ENCODE measurements around the gene SQOR.

Gene SQOR

DNA sequence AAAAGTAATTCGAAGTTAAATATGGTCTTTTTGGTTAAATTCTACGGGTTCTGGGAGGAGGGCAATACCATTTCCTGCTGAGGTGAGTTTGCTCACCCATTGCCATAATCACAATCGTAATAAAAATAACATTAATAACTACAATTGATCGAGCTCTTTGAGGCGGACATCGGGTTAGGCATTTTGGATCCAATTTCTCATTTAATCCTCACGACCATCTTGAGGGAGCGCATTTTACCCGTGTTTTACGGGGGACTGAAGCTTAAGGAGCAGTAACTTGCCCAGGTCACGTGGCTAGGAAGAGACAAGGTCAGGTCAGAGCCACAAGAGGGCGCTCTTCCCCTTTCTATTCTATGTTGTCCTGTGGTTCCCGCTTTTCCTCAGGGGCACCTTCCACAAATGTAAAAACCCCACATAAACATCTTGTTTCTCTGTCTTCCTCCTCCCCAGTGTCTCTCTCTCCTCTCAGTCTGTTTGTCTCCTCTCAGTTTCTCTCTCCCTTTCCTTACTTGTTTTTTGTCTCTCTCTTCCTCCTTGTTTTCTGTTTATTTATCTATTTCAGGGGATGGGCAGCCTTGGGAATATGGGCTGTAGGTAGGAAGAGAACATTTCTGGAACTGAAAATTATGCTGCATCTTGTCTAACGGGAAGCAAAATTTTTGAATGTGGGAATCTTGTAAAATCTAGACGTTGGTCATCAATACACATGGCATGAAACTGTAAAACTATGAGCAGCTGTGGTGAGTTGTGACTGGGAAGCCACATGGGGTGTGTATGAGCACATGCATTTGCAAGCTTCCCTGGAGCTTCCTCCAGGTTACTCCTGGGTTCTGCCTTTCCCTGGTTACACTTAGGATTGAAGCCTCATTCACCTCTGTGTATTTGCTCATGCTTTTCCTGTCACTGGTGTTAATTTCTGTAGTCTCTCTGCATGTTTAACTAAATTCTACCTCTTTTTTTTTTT, 71.0 kb downstream of the SQOR start:
- peak; percentile 39 to 45 for DNase-seq (ENCODE audit: low read depth in 2 of 2)

DNA sequence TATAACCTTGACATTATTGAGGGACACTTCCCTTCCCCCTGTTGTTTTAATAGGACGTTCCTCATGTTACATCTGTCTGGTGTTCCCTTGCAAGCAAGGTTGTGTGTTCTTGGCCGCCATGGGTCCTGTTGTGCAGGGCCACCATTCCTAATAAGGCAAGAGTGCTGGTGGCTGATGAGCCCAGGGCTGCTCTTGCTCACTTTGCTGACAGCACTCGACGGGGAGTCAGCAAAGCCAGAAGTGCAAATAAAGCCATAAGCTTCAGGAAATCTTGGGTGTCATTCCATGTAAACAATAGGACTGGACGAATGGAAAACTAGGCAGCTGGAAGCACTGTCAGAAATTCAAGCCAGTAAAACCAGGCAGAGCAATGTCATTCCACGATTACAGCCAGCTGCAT, 75.8 kb downstream of the SQOR start:
- DNase-seq (ENCODE audit: low read depth in 2 of 2): no peak

DNA sequence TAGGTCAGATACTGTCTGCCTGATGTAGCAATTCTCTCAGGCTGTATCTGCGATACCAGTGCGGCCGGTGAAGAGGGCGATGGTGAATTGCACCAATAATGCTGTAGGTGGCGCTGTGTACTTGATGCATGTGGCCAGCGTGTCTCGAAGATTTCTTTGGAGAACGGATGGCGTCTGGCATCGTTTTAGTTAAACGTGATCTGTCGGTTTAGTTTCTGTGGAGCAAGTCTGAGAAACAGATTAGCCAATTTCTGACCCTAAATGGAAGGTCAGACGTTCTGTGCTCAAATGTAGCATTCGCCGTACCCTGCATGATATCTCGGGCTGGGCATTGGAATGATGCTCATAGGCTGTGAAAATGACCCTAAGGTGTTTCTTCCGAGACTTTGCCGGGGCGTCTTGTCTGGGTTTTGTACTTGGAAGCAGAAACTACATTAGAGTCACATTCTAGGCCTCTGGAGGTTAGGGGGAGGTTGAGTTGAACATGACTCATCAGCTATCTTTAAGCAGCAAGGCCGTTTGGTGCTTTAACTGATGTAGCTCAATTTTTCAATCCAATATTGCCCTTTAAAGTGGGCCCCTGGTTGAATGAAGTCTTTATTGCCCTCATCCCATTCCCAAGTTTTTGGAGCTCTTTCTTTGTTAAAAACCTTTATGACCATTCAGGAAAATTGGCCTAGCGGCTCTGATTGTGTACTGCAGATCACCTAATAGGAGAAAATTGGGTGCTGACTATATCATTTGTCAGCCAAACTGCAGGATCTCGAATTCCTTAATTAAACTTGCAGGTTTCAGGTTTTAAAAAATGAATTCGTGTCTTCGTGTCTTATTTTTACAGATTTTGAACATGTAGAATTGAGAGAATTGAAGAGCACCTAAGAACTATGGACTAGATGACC, 80.0 kb downstream of the SQOR start:
- peak in 1 of 2 donors; percentile 40 for DNase-seq (ENCODE audit: low read depth in 2 of 2)

DNA sequence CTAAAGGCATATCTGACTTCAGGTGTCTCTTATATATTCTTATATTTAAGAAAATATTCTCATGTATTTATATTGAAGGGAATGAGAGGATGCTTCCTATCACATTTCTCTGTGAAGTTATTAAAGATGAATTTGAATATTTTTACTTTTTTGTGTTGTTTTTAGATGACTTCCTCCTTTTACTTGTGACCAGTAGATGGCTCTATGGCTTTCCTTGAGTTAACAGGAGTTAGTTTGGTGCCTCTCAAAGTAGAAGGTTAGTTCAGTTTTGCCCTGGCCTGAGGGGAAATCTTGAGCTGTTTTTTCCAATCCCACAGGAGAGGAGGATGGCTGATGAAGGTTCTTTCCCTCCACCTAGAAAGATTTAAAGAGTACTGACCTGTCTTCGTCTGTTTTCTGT, 80.7 kb downstream of the SQOR start:
- no peak for DNase-seq (ENCODE audit: low read depth in 2 of 2)

DNA sequence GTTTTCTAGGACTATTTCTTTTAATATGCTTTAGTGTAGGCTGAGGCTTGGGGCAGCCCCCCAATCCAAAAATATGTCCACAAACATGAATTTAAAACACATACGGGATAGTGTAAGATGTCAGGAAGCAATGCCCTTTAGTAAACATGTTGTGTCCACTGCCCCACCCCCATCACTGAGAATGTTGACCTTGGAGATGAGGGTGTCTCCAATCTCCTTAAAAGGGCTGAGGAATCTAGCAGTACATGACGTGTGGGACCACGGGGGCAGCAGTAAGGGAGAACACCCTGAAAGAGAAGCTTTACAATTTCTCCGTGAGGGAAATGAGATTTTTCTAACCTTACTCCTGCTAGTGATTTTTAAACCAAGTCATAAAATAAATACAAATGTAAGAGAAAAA, 84.7 kb downstream of the SQOR start:
- DNase-seq (ENCODE audit: low read depth in 2 of 2): no peak

DNA sequence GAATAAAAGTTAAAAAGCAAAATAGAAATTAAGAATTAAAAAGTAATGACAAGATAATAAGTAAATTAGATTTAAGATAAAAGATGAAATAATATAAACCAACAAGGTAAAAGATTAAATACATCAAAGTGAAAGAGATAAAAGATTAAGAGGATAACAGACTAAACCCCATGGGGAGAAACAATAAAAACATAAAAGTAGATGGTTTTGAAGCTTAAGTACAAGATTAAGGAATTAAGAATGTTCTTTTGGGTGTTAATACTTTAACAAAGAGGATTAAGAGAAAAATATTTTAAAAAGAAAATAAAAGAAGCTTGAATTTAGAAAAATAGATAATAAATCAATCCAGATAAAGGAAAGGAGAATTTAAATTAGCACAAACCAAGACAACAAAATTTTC, 85.4 kb downstream of the SQOR start:
- DNase-seq (ENCODE audit: low read depth in 2 of 2): no peak

DNA sequence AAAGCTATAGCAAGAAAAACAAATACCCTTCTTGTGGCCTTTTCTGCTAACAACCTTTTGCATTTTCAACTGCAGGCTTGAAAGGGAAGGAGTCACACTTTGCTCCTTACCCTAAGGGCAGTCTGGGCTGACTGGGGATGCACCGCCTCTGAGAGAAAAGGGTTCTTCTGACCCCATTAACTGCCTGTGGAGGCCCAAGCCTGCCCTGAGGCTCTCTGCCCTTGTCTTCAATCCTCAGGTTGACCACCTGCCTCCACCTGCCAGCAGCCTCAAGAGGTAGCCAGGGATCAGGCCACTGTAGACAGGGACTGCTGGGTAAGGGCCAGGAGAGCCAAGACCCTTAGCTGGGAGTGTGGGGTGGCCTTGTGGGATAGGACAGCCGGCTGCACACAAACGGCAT, 93.8 kb downstream of the SQOR start:
- no peak for DNase-seq (ENCODE audit: low read depth in 2 of 2)

DNA sequence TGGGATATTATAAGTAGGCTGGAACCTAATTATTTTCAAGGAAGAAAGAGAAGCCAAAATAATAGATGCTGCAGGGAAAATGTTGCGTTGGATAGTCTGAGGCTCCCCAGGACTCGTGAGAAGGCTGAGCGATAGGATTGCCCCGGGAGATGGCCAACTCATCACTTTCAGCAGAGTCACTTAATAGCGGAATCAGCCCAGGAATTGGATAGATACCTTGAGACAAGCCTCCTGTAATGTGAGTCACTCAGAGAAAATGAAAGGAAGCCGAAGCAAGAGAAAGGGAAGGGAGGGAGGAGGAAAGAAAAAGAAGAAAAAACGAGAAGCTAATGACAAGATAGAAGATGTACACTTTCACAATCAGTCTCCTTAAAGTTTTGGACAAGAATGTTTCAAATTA, 94.3 kb downstream of the SQOR start:
- DNase-seq (ENCODE audit: low read depth in 2 of 2): no peak

DNA sequence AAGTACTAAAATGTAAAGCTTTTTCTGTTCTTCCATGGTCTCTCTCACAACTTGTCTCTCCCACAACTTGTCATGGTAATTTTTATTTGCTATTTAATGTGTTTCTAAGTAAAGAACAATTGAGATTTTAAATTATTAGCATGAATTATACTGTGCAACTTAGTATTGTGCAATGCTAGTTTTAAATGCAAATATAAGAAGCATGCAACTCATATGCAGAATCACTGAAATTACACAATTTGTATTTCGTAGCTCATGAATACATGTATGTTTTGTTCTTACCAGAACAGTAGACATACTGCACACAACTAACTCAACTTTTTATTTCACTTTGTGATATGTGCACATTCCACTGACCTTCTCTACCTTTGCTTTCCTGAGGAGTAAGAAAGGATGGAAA, 96.5 kb downstream of the SQOR start:
- DNase-seq (ENCODE audit: low read depth in 2 of 2): no peak

DNA sequence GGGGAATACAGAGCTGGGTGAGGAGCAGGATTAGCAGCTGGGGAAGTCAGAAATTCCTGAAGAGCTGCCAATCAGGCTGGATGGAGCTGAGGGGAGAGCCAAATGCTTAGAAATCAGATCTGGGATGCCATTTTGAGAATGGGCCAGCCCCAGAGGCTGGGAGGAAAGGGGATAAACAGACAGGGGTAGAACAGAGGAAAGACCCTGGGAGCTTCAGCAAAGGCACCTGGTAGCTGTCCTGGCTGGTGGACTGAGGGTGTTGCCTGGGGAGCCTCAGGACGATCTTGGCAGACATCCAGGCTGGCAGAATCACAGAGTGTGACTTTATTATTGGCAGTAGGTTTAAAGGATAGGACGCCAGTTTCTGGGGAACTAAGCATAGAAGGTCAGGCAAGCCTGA, 97.8 kb downstream of the SQOR start:
- DNase-seq (ENCODE audit: low read depth in 2 of 2): no peak

DNA sequence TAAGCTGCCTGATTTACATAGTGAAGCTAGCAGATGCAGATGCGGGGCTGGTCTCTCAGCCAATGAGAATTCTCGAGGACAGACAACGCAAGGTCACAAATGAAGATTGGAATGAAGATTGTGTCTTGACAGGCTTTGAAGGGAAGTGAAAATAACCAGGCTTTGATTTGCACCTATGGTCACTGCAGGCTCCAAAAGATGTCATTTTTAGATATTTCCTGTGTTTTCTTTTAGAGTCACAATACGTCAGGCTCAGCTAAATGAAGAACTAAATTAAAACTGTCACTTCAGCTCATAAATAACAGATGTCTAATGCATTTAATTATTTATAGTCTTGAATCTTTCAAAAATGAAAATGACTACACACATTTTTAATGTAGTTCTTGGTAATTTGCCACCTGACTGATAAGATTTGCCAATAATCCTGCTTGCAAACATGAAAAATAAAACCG, 99.5 kb downstream of the SQOR start:
- no peak for DNase-seq (ENCODE audit: low read depth in 2 of 2)
